ENCODE results near the gene GSG1L.
"Not testable (repeated sequence)": the region's sequence is repeated elsewhere in the genome, so short reads cannot be mapped to it uniquely, and the experiment has no call there.

GSG1L gene

GRCh38 chr16:27747946-27748345 lies 315.6 kb downstream of the GSG1L start:
- DNase-seq: no peak

- no peak for DNase-seq
These were observed 317.2 kb downstream of the GSG1L start for GRCh38 chr16:27746076-27746855.

- DNase-seq: no peak
These were observed 318.2 kb downstream of the GSG1L start for GRCh38 chr16:27745348-27745747.

- no peak for DNase-seq
These were observed 319.6 kb downstream of the GSG1L start for GRCh38 chr16:27743963-27744362.

GRCh38 chr16:27743001-27743400 lies 320.5 kb downstream of the GSG1L start:
- not testable (repeated sequence) for DNase-seq

- no peak for DNase-seq
These were observed 321.2 kb downstream of the GSG1L start for GRCh38 chr16:27742333-27742732.

- DNase-seq: no peak
These were observed 322.9 kb downstream of the GSG1L start for GRCh38 chr16:27740496-27741201.

GRCh38 chr16:27739606-27740357 lies 323.7 kb downstream of the GSG1L start:
- no peak for DNase-seq

GRCh38 chr16:27738596-27738995 lies 324.9 kb downstream of the GSG1L start:
- DNase-seq: no peak

Measured in NCI-H2081 treated with DMSO at 0.1 percent for 48 hours (cell line).